SH-SY5Y (cell line): ENCODE measurements around the gene PLK5.

Source experiments
- GATA2 ChIP-seq: IDR thresholded peaks from 2 replicates; pipeline ENCODE4 v1.6.1; 2011; ENCODE audit warnings: mild to moderate bottlenecking, low read depth, low read length
- GATA3 ChIP-seq: IDR thresholded peaks from 2 replicates; pipeline ENCODE4 v1.6.1; 2011; ENCODE audit warnings: low read depth, mild to moderate bottlenecking, low read length, moderate library complexity

DNA sequence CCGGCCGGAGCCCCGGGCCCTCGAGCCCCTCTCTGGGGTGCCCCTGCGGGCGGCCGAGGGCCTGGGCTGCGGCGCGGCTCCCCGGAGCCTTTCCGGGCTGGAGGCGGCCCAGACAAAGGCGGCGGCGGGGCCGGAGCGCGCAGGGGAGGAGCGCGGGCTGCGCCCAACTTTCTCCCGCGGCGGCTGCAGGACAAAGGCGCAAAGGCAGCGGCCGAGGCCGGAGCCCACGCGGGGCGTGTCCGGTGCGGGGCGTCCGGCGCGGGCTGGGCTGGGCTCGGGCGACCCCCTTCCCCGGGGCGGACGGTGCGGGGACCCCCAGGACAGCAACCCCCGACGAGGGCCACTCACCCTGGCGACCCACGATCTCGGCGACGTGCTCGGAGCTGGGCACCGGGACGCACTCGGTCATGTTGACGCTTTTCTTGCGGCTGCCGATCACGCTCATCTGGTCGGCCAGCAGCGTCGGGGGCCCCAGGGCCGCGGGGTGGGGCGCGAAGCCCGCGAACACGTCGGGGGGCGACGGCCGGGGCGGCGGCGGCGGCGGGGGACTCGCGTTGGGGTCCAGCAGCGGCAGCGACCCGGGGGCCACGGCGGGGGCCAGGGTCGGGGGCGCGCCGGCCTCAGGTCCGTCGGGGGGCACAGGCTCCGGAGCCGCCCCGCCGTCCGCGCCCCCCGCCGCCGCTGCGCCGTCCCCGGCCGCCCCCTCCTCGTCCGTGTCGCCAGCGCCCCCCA lies 43.4 kb downstream of the PLK5 start:
- TF ChIP-seq GATA3 (no peak), GATA2 (no peak)
